ENCODE measurements around the gene ARHGEF25. TPM values are rescaled to one million over a fixed set of nuclear protein-coding genes. Genes with fewer than 3 reads are reported as not detected.
"Not testable (repeated sequence)": the region's sequence is repeated elsewhere in the genome, so short reads cannot be mapped to it uniquely, and the experiment has no call there.

Gene ARHGEF25
- total RNA-seq, 6 donors from 2014 or later = 6.6 to 78.6 (median 8.2) TPM

DNA sequence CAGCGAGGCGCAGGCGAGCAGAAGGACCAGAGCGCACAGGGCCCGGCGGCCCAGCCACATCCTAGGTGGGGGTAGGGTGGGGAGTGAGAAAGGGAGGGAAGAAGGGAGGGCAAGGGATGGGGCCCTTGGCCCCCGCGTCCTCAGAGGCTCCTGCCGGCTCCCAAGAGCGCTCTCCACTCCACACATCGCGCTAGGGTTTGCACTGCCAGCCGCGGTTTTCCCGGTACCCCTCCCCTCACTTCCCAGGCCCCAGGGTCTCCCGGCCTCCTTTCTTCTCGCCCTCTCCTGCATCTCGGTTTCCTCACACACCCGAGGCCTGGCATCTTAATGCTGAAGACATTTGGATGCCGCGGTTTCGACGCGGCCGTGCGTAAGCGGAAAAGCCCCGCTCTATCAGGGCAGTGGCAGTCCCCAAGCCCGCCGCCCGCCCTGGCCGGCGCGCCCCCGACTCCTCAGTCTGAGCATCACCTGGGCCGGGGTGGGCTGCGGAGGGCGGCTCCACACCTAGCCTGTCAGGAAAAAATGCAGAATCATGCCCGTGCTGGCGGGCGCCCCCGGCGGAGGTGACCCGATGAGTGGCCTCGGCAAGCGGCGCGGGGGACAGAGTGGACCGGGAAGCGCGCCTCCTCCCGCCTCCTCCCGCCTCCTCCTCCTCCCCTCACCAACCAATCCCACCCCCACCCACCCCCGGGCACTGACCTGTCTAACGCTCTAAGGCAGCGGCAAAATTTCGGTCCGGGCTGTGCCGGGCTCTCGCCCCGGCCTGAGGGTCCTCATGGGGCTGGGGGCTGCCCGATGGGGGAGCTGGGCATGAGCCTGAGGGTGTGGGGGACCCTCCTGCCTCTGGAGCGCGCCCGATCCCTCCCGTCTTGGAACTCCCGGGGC, 21.1 kb downstream of the ARHGEF25 start:
- peak in 1 of 2 donors; percentile 88 for DNase-seq
- H3K27me3 ChIP-seq = peaks cover 0 to 43% (median 17%) of the 10 kb centered on the region in 4 donors
- WGBS, 2 donors = 3 to 4% methylated on average over 23 to 52 of the region's 67 CpGs

GRCh38 chr12:57632958-57633840, 22.0 kb downstream of the ARHGEF25 start, which contains the start of gene B4GALNT1:
TSS of gene B4GALNT1 (minus strand) at chr12:57633201. CDS start at chr12:57632132, 1,069 bp downstream.
- Histone ChIP-seq H3K4me1 (peaks cover 18 to 22% (median 20%) of the 10 kb centered on the region in 4 donors), H3K27ac (no peak within 1 kb of the TSS), H3K9me3 (no peaks in the 10 kb centered on the region), H3K27me3 (peaks cover 0 to 34% (median 17%) of the 10 kb centered on the region in 4 donors), H3K4me3 (peak within 1 kb of the TSS; percentile 39 to 56 (median 48)), H3K36me3 (no peaks in the 10 kb centered on the region)
- WGBS, 2 donors = 5 to 9% methylated on average over 15 to 26 of the region's 58 CpGs
- peak; percentile 60 to 94 for DNase-seq
- ATAC-seq (ENCODE audit: low FRiP score in 2 of 2) = peak; percentile 85 to 97
- TF ChIP-seq POLR2AphosphoS5 (IDR thresholded peaks at IDR 0.05) (no peak), CTCF (IDR thresholded peaks at IDR 0.05) (peak; percentile 86 to 94 (median 91)), EP300 (IDR thresholded peaks at IDR 0.05) (no peak), POLR2A (IDR thresholded peaks at IDR 0.05) (no peak)

More for the DNA sequence above, 21.1 kb downstream of the ARHGEF25 start:
- H3K4me3 ChIP-seq = peak overlapping the region; percentile 39 to 56 (median 48)
- H3K9me3 ChIP-seq = no peaks in the 10 kb centered on the region
- H3K27ac ChIP-seq = no peak overlapping the region
- peaks cover 21 to 31% (median 28%) of the 10 kb centered on the region in 4 donors for H3K4me1 ChIP-seq
- ATAC-seq (ENCODE audit: low FRiP score in 2 of 2) = peak in 1 of 2 donors; percentile 63
- no peaks in the 10 kb centered on the region for H3K36me3 ChIP-seq
- TF ChIP-seq POLR2A (IDR thresholded peaks at IDR 0.05) = no peak
- TF ChIP-seq POLR2AphosphoS5 (IDR thresholded peaks at IDR 0.05) = no peak
- TF ChIP-seq EP300 (IDR thresholded peaks at IDR 0.05) = no peak
- TF ChIP-seq CTCF (IDR thresholded peaks at IDR 0.05) = no peak

GRCh38 chr12:57636731-57637130, 25.5 kb downstream of the ARHGEF25 start:
- not testable (repeated sequence) for H3K36me3 ChIP-seq; DNase-seq; H3K27ac ChIP-seq; ATAC-seq (ENCODE audit: low FRiP score in 2 of 2); H3K4me3 ChIP-seq; H3K9me3 ChIP-seq
- Histone ChIP-seq H3K27me3 (peaks cover 0 to 16% (median 10%) of the 10 kb centered on the region in 4 donors), H3K4me1 (peaks cover 17 to 19% (median 19%) of the 10 kb centered on the region in 4 donors)
- 79 to 84% methylated on average over 9 of the region's 9 CpGs for WGBS, 2 donors

- WGBS, 2 donors = 54 to 62% methylated on average over 3 of the region's 3 CpGs
- Histone ChIP-seq H3K4me1 (peaks cover 11 to 12% (median 12%) of the 10 kb centered on the region in 4 donors), H3K27me3 (peaks cover 0 to 10% (median 5%) of the 10 kb centered on the region in 4 donors), H3K27ac (no peak overlapping the region), H3K4me3 (no peak overlapping the region), H3K36me3 (no peaks in the 10 kb centered on the region), H3K9me3 (no peaks in the 10 kb centered on the region)
- DNase-seq (no peak), ATAC-seq (ENCODE audit: low FRiP score in 2 of 2) (no peak)
- TF ChIP-seq POLR2AphosphoS5 (IDR thresholded peaks at IDR 0.05) (no peak), EP300 (IDR thresholded peaks at IDR 0.05) (no peak), CTCF (IDR thresholded peaks at IDR 0.05) (no peak), POLR2A (IDR thresholded peaks at IDR 0.05) (no peak)
These were observed 26.1 kb downstream of the ARHGEF25 start for GRCh38 chr12:57637364-57637763.

DNA sequence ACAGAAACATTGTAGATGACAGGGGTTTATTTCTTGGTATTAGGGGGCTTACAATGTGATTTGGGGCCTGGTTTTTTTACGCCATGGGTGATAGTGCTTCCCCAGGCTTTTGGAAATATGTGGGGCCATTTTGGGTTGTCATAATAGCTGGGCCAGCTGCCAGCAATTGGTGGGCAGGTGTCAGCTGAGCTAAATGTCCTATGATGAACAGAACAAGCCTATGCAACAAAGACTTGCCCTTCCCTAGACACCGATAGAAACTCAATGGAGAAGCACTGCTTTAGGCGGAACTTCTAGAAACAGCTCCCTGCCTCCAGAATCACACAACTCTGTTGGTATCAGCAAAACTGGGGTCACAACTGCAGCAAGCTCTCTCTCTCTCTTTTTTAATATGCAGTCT, 26.9 kb downstream of the ARHGEF25 start:
- no peak overlapping the region for H3K27ac ChIP-seq
- WGBS, 2 donors = 88 to 97% methylated on average over 3 of the region's 3 CpGs
- TF ChIP-seq POLR2AphosphoS5 (IDR thresholded peaks at IDR 0.05) (no peak), EP300 (IDR thresholded peaks at IDR 0.05) (no peak), CTCF (IDR thresholded peaks at IDR 0.05) (no peak), POLR2A (IDR thresholded peaks at IDR 0.05) (no peak)
- H3K4me1 ChIP-seq = peaks cover 4 to 5% (median 5%) of the 10 kb centered on the region in 4 donors
- DNase-seq = no peak
- H3K9me3 ChIP-seq = no peaks in the 10 kb centered on the region
- H3K27me3 ChIP-seq = peaks cover 0 to 5% (median 0%) of the 10 kb centered on the region in 4 donors
- H3K36me3 ChIP-seq = no peaks in the 10 kb centered on the region
- H3K4me3 ChIP-seq = no peak overlapping the region
- no peak for ATAC-seq (ENCODE audit: low FRiP score in 2 of 2)

Data from upper lobe of left lung (tissue), 6 donors.